Stimulated activated CD8-positive, alpha-beta memory T cell treated with anti-CD3 and anti-CD28 coated beads, Interleukin-4, amount 100 ng/mL, for 24 hours (primary cell): Measurements from ENCODE around the gene S100PBP.

Experiments used
- DNase-seq: peaks from one replicate; pipeline ENCODE4 v3.0.0-alpha.2; 2020; ENCODE audit warnings: low read depth

The S100PBP gene

DNA sequence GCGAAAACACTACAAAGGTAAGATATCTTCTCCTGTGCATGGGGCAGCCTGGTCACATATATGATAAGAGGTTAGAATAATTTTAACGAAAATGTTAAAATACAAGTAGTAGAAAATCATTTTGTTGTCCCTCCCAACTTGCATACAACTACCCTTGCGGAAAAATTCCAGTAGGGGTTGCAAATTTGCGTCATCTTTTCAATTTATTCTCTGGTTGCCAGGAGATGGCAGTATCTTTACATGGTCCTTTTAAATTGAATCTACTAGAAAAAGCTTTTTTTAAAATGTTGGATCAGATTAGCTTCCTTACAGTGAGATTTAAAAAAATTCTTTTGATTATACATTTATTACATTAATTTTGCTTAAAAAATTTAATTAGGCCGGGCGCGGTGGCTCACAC lies 10.9 kb downstream of the S100PBP start:
- no peak for DNase-seq

DNA sequence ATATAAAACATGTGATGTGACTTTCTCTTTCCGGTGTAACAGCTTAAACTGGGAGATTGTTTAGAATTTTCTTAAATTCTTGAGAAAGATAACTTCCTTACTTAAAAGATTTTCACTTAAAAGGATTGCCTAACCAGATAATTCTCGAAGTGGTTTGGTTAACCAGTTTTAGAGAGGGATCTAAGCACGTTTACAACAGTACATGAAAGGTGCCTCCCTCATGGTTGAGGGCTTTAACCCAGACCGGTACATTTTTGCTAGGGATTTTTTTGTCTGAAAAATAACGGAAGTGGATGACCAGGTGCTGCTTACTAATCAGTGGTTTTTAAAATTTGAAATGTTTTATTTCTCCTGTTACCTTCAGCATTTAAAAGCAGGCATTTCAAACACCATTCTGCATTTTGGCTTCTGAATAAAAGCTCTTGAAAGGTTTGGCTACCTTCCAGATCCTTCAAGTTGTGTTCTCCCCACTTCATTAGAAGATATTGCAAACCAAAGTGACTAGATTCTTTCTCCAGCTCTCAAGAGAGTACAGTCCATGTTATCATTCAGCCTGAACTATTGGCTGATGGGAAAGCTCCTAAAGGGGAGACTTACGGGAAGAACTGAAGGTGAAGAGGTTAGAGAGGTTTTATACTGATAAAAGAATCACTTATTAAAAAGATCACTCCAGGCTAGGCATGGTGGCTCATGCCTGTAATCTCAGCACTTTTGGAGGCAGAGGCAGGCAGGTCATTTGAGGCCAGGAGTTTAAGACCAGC lies 12.8 kb downstream of the S100PBP start:
- DNase-seq: no peak

DNA sequence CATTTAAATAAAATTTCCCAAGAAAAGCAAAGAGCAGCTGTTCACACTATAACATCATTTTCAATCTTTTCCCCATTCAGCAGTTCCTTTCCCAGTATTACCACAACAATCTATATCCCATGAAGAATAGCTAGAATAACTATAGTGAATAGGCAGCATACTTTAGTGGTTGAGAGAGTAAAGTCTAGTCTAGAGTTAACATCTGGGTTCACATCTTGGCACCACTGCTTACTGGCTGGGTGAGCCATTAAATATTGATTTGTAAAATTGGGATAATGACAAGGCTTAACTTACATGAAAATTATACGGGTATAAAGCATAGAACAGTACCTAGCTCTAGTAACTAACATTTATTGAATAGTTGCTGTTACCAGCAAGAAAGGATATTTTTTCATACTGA lies 14.4 kb downstream of the S100PBP start:
- no peak for DNase-seq

DNA sequence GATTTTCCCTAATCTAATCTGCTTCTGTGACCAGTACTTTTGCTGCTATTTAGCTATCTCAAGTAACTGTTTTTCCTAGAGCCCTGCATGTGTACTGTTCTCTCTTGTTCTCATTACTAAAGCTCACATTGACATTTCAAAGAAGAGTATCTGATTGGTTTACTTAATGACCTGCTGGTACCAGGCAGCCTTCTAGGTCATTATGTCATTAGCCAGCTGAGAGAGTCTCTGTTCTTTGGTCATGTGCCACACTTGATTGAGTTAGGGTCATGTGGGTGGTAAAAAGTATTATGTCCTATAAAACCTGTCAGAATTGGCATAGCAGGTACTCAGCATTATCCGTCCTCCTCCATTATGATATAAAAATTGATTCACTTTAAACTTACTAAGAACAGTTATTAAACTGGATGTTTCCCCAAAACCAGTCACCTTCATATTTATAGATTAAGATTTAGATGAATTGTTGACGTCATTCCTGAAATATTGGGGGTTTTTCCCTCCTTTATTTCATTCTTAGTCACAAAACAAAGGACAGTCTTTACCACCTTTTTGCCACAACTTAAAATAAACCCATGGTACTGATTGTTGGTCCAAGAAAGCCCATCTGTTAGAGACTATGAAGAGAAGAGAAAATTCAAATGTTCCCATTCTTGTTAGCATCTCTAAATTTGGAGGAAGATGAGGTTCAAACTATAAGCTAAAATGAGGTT lies 31.1 kb downstream of the S100PBP start:
- DNase-seq: no peak

DNA sequence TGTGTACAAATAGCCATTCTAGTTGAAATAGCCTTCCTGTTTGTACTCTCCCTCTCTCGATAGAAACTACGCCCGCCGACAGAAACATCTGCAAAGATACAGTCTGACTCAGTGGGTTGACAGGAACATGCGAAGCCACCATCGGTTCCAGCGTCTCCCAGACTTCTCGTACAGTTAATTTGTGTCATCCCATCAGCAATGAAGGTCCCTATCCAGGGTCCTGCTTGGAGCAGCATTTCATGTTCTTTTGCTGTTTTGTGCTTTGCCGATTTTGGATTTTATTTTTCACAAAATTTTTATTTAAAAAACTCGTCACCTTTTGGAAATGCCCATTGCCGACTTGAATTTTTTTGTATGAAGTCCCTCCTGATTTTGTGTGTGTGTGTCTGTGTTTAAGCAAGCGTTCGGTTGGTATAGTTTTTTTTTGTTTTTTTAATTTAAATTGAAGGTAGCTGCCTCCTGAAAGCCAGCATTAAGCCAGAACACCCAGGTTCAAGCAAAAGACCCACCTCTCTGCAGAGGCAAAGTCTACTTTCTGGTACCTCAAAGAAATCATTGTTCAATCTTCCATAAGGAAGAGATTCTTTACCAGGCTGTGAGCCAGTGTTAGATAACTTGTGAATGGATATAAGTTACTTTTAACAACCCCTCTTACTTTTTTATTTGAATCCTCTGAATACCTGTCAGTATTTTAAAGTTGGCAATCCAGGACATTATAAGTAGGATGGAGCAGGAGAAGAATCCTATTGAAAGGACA lies 38.6 kb downstream of the S100PBP start:
- DNase-seq: no peak

DNA sequence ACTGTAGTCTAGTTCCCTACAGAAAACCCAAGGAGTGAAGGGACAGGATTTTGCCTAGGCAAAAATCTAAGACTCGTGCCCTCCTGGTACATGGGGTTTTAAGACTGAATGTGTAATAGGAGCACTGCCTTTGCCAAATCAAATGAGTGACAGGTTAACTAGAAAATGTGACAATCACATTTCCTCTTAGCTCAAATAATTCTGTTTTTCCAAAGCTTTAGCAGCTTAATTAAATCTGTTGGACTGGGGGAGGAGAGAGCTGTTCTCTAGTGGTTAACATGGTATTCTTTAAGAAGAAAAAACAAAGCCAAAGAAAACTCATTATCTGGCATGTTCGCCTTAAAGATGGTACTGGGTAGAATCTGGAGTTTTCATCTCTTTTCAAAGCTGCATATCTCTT lies 40.7 kb downstream of the S100PBP start:
- no peak for DNase-seq

DNA sequence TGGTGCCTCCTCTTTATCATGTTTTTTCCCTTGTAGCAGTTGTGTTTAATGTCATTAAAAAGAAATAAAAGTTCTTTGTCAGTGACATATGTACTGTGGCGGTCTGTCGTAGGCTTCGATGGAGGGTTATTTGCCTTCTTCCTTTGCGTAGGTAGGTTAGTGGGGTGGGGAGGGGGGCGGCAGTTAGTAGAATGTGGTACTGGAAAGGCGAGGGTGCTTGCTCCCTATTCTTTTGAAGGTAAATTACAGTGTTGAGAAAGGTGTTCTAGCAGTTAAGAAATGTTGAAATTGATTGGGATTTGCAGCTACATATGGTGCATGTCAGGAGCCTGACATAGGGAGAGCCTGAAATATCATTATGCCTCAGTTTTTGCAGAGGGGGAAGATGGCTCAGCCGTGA lies 41.3 kb downstream of the S100PBP start:
- DNase-seq: no peak

DNA sequence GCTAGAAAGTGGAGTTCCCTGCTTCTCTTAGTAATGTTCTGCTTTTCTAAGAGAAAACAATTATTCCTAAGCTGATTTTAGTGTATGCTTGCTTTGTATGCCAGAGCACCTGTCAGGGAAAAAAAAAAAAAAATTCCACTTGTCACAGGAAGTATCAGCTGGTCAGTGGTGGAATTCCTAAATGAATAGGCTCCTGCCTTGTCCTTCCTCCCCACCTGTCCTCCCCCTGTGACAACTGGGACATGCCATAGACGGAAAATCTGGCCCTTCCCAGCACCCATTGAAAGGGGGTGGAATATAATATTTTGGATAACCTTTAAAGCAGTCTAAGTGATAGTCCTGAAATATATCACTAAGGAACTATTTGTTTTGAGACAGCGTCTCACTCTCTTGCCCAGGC lies 42.5 kb downstream of the S100PBP start:
- DNase-seq: no peak

DNA sequence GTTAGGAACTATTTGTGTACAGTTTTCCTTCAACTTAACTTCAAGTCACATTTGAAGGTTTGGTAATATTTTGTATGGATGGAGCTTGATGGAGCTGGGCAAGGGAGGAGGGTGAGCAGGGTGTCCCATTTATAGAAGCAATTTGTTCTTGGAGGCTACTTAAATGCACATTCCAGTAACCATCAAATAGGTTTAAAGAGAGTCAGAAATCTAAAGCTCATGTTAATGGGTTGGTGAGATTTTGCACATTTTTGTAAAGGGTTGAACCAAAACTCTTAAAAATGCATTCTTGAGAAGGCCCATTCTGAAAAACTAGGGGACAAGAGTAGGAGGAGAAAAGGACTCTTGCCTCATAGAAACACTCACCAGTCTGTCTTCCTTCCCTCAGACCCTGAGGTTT lies 43.1 kb downstream of the S100PBP start:
- DNase-seq: no peak

DNA sequence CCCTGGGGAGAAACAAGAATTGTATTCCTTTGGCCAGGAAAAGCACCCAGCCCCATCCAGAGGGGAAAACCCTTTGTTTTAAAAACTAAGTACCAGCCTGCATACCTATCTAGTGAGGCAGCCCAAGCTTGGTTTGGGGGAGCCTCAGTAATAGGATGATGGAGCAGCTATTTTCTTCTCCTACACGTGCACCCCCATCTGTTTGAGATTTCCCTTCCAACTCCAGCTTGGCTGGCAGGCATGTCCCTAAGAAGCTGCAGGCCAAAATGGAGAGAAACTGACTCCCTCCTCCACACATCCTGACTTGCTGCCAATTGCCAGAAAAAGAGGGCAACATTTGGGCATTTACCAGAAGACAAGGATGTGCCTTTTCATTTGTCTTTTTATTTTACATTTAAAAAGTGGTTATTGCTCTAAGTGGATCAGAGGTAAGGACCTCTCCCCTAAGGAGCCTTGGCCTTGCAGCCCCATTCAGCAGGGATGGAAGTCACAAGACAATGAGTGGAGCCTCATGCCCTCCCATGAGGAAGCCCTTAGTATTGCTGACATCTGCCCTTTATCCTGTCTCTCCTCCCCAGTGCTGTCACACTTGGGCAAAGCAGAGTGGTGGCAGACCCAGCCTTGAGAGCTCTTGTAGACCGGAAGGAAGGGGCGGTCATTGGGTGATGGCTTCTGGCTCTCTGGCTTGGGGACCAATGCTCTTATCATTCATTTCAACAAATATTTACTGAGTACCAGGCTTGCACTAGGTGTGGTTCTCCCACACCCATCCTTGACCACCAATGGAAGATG lies 44.6 kb downstream of the S100PBP start:
- DNase-seq: no peak

DNA sequence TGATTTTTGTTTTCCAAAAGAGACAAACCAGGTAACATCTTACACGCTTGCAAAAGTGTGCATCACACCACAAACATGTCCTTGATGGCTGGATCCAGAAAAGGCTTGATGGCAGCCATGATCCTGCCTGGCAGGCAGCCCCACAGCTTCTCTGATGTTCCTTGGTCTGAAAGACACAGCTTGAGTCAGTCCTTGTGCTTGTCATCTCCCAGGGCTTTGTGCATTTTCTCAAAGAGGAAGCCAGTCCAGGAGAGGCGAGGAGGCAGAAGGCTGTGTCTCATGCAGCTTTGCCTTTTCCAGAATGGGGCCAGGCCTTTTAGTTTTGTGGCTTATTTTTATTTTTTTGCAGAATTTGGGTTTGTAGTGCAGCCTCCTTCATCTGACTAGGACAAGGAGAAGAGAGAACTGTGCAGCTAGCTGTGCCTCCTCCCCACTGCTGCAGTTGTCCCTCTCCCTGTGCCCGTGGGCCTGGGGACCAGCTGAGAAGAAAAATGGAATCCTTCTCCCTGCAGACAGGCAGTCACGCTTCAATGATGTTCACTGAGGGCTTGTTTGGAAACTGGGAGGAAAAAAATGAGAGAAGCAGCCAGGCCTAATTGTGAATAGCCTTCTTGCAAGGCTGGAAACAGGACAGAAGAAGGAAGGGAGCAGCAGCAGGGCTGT lies 45.9 kb downstream of the S100PBP start:
- no peak for DNase-seq

DNA sequence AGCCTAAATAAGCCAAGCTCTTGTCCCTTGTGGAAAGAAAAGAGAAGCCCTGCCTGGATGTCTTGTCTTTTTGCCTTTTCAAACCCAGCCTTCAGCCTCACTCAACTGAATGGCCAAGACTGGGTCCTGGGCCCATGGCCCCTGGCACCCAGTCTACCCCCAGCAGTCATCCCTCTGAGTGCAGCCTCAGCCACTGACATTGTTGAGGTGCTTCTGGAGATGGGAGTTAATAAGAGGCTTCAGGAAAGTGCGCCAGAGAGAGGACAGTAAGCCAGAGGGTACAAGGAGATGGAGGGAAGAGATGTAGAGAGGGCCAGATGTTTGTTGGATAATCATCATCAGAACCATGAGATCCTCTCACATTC lies 46.4 kb downstream of the S100PBP start:
- DNase-seq: no peak

DNA sequence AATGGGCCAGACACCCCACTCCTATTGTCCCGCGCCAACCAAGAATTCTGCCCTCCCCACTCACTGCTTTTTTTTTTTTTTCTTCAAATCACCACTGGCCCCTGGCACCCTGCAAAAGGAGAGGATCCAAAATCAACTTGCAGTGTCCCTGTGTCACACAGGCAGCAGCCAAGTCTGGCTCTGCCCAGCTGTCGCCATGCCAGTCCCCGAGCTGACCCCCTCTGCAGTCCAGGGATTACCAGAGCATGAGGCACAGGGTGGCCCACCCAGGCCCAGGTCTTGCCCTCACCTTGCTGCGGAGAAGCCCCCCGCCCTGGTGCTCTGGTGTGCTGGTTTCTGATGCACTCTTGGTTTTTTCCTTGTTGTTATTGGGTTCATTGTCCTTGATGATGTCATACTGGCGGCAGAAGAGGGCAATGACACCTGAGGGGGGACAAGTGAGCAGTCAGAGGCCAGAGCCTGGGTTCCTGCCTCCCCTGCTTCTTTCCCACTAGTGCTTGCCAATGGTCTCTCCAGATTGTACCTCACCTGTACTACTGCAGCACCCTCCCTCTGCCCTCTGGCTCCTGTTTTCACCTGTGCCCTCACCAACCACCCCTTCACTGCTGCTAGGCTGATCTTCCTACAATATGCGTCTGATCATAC lies 47.0 kb downstream of the S100PBP start:
- DNase-seq: no peak

DNA sequence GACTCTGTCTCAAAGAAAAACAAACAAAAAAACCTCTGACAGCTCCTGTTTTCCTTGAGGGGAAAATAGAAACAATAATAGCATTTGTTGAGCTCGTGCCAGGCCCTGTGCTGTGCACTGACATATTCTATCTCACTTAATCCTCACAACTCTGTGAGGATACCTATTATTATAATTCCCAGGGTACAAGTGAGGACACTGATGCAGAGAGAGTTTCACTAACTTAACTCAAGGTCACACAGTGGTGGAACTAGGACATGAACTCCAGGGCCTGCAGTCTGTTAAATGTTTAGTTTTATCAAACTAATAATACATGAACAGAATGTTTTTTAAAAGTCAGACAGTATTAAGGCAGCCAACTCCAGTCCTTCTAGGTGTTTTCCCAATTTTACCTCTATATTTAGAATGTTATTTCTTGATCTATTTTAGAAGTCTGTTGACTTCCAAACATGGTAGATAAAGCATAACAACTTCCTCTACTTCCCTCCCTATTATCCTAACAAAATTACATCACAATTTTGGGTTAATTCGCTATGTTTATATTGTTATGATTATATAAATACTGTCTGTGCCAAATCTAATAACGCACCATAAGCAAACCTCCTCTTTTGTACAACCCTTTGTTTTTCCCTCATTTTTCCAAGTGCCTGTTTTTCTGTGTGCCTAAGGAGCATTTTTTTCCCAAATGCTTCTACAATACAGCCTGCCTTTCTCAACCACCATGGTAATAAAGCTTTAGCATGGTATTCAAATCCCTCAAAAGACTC lies 48.4 kb downstream of the S100PBP start:
- no peak for DNase-seq

DNA sequence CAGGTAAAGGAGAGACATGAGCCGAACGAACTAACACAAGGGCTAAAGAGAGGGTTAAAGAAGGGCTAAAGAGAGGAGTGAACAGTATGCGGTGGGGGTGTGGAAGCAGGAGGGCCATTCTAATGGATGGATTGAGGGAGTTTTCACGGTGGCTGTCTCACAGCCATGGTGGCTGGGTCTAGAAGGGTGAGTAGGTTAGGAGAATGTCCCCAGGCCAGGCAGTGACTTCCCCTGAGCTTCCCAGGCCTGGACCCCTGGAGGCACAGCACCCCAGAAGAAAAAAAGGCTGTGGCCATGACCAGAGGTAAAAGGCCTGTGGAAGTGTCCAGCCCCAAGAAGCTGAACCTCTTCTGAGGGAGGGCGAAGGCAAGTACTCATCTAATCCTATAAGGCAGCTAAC lies 49.7 kb downstream of the S100PBP start:
- no peak for DNase-seq

DNA sequence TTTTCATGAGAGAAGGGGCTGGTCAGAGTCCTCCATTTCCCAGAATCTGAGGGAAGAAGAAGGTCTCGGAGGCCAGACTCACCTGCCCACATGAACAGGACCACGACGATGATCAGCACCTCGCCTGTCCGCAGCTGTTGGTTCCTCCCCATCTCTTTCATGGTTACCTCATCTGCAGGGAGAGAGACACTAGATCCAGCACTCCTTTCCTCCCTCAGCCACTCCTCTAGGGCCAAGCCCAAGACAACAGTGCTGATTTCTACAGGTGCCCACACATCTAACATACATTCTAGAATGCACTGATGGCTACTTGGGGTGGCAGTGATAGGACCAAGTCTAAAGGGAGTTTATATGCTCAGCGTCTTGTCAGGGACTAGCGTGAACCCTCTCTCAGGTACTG lies 50.2 kb downstream of the S100PBP start:
- DNase-seq: no peak

DNA sequence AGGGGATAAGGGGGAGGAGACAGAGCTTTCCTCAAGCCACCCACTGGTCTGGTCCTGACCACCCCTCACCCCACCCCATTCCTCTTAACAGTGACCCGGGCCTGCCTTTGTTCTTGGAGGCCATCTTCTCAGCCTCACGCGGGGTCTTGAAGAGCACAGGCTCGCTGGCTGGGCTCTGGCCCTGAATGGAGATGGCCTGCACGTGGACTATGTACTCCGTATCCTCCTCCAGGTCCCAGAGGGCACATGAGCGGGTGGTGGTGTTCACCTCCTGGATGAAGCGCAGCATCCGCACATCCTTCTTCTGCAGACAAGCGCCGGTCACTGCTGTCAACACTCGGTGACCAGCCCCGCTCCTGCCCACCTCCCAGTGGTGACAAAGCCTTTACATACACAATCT lies 50.6 kb downstream of the S100PBP start:
- DNase-seq: no peak

DNA sequence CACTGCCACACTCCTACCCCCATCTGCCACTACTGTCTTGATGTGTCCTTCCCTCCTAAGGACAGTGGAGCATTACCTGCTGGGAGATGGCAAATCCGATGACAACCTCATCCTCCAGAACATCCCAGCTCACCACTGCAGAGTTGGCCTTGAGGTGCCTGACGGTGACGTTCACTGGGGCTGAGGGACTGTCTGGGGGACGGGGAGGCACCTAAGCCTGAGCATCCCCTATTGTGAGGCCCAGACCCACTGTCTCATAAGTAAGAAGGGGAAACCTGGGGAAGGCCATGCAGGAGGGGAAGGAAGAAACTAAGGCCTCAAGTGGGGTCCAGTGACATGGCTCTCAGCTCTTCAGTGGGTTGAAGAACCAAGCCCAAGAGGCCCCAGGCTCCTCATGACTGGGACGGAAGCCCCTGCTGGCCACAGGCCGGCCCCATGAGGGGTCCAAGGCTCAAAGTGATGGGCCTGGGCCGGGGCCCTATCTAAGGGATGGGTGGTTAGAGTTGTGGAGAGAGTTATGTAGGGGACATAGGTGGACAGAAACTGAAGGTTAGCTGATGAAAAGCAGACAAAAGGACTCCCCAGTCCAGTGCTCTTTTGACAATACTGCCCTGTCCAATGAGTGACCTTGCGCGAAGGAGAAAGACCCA lies 51.5 kb downstream of the S100PBP start:
- no peak for DNase-seq

DNA sequence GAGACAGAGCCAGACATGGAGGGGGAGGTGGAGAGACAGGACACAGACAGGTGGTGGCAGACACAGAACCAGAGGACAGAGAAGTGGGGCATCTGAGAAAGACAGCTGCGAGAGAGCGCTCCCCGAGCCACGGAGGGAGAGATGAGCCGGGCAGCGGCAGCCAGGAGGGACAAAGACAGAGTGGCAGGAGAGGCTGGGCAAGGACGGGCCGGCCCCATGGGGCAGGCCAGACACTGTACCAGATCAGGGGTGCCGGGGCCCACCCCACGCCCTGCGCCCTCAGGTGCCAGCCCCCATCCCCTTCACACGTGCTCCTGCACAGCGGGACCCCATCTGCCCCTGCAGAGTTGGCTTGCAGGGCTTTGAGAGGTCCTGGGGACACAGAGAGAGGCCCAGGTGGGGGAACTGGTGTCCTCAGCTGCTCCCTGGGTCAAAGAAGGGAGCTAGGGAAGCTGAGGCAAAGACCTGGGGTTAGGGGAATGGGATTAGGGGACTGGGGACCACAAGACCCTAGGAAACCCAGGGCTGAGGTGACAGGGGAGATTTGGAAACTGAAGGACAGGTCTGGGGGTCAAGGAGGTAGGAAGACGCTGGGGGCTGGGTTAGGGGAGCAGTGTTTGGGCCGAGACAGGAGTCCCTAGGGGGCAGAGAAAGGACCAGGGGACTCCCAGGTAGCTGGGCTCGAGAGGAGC lies 52.6 kb downstream of the S100PBP start:
- DNase-seq: no peak
